Choroid plexus epithelial cell (primary cell): ENCODE results near the gene UCHL1.
A peak's percentile ranks its signal among the peaks of the same experiment; 100 is the strongest.
"Not testable (repeated sequence)": the region's sequence is repeated elsewhere in the genome, so short reads cannot be mapped to it uniquely, and the experiment has no call there.

Source experiments
- DNase-seq: peaks from one replicate; pipeline ENCODE4 v3.0.0-alpha.2; 2010; ENCODE audit warnings: low read depth
- H3K4me3 ChIP-seq: 2 replicates; pipeline ENCODE4 v1.5.1; 2011; ENCODE audit warnings: low read depth, mild to moderate bottlenecking, control low read depth, low read length, moderate library complexity
- TF ChIP-seq, protein P1 (sequence below): conservative IDR thresholded peaks from 2 replicates; pipeline ENCODE4 v1.5.1; 2011; ENCODE audit warnings: low read depth, mild to moderate bottlenecking, control low read depth, inconsistent platforms, low read length, moderate library complexity

Gene UCHL1

DNA sequence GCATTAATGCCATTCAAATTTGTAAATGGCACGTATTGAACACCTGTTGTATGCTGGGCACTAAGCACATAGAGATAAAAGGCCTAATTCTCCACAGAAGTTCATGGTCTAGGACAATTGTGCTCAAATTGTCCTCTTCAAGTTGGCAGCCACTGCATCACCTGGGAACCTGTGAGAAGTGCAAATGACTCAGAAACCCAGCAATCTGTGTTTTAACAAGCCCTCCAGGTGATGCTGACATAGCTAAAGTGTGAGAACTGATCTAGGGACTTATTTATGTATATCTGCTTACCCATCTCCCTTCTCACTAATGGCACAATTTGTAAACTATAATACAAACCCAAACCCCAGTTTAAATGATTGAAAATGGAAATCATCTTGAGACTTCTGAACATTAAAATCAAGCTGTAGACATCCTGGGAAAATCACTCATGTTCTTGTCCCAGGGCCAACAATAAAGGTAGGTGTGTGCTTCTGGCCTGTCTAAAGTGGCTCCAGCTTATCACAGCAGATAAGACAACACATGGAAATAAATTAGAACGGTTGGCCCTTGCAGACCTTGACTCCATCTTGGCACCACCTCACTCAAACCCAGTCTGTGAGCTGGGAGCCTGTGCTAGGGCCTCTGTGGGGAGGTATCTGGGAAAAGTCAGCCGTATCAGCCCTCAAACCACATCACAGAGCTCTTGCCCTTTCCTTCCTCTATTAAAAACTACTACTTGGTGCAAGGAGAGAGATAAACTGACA, 46.8 kb downstream of the UCHL1 start:
- H3K4me3 ChIP-seq = no peak overlapping the region
- TF ChIP-seq, protein P1, sequence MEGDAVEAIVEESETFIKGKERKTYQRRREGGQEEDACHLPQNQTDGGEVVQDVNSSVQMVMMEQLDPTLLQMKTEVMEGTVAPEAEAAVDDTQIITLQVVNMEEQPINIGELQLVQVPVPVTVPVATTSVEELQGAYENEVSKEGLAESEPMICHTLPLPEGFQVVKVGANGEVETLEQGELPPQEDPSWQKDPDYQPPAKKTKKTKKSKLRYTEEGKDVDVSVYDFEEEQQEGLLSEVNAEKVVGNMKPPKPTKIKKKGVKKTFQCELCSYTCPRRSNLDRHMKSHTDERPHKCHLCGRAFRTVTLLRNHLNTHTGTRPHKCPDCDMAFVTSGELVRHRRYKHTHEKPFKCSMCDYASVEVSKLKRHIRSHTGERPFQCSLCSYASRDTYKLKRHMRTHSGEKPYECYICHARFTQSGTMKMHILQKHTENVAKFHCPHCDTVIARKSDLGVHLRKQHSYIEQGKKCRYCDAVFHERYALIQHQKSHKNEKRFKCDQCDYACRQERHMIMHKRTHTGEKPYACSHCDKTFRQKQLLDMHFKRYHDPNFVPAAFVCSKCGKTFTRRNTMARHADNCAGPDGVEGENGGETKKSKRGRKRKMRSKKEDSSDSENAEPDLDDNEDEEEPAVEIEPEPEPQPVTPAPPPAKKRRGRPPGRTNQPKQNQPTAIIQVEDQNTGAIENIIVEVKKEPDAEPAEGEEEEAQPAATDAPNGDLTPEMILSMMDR = no peak
- no peak for DNase-seq

DNA sequence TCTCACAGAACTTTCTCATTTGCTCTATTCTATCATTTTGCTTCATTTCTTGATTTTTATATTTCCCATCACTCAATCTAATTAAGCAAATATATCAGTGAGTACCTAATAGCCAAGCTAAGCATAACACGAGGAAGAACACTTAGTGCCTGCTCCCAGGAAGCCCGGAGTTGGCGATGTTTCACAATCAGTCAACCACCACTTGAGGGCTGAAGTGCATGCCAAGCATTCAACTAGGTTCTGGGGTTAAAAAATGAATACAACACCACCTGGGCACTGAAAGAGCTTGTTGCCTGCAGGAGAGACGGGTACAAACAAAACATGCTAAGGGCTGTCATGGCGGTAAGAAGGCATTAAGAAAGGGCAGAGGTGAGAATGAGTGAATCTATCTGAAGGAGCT, 47.5 kb downstream of the UCHL1 start:
- DNase-seq = no peak
- TF ChIP-seq, protein P1 = no peak
- no peak overlapping the region for H3K4me3 ChIP-seq

DNA sequence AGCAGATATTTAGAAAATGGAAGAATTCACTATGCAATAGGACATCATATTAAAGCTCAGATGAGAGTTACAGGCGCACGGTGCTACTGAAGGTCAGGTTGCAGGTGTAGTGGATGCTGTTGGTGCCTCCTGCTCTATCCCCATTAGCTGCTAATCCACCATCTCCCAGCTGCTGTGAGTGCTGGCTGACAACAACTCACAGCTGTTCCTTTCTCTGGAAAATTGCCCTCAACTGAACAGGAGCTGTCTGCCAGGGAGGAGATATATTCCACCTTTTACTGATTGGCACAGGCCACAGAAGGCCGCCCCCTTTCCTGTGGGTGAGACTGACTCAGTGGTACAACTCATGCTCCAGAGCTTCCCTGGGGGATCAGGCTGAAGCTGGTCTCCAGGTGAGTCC, 48.7 kb downstream of the UCHL1 start:
- no peak for DNase-seq
- TF ChIP-seq, protein P1 = no peak
- H3K4me3 ChIP-seq = no peak overlapping the region

DNA sequence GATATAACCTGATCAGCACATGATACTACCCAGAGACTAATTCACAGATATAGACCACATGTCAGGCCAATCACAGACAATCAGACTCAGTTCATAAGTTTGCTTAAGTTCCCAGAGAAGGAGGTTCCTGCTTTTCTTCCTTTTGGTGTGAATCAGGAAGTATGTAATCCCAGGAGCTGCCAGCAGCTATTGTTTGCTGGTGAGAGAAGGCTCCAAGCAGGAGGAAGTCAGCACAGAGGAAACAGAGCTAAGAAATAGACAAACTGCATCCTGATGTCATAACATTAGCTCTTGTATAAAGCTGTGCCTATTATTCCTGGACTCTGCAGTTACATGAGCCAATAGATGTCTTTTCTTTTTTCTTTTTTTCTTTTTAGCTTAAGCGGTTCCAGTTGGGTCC, 50.9 kb downstream of the UCHL1 start:
- no peak for DNase-seq
- H3K4me3 ChIP-seq = no peak overlapping the region
- TF ChIP-seq, protein P1 = no peak

DNA sequence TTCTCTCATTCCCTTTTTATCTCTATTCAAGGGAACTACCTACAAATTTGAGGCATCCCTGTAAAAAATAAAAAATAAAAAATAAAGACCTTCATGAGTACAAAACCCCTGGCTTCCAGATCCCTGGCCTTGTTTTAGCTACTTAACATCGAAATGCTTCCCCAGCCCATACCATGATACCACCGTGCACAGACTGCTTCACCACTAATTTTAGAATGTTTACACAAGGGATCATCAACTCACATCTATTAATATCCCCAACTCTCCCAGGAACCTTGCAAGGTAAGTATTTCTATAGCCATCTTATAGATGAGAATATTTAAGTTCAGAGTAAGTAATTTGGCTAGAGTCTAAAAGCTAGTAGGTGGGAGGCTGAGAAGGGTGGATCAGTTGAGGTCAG, 51.7 kb downstream of the UCHL1 start:
- TF ChIP-seq, protein P1 = no peak

DNA sequence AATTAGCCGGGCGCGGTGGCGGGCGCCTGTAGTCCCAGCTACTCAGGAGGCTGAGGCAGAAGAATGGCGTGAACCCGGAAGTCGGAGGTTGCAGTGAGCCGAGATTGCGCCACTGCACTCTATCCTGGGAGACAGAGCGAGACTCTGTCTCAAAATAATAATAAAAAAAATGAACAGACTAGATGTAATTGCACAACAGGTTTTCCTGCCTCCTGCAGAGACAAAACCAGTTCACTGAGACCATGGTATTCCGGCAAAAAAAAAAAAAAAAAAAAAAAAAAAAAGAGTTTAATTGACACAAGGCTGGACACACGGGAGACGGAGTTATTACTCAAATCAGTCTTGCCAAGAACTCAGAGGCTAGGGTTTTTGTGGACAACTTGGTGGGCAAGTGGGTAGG, 58.7 kb downstream of the UCHL1 start:
- DNase-seq = peak; percentile 56
- not testable (repeated sequence) for H3K4me3 ChIP-seq

More for the DNA sequence above, 51.7 kb downstream of the UCHL1 start:
- DNase-seq = no peak
- no peak overlapping the region for H3K4me3 ChIP-seq

DNA sequence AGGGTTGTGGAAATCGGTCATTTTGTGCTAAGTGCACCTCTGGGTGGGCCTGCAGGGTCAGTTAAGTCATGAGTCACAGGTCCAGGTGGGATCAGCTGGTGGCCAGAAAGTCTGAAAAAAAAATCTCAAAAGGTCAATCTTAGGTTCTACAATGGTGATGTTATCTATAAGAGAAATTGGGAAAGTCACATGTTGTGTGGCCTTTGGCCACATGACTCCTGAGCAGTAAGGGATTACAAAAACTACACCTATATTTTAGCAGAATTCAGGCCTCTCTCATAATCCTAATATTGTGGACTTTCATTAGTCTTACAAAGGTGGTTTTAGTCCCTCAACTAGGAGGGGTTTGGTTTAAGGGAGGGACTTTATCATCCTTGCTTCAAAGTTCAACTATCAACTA, 59.1 kb downstream of the UCHL1 start:
- H3K4me3 ChIP-seq = no peak overlapping the region
- TF ChIP-seq, protein P1 = no peak
- no peak for DNase-seq
